H9 (cell line): ENCODE measurements around the gene SLCO4A1. TPM values are rescaled to one million over a fixed set of nuclear protein-coding genes. Genes with fewer than 3 reads are reported as not detected.

Experiments used
- DNase-seq: peaks from one replicate; pipeline ENCODE4 v3.0.0-alpha.2; 2017
- H2AFZ ChIP-seq: one replicate; pipeline ENCODE4 v1.6.1; 2013; ENCODE audit warnings: mild to moderate bottlenecking, low read length, control low read depth, moderate library complexity
- H2AK5ac ChIP-seq: 2 replicates; pipeline ENCODE4 v1.6.1; 2013; ENCODE audit warnings: low read length, control low read depth, mixed read lengths; ENCODE audit not compliant: insufficient read length
- H2BK120ac ChIP-seq: one replicate; pipeline ENCODE4 v1.6.1; 2013; ENCODE audit warnings: low read depth, mild to moderate bottlenecking, low read length, control low read depth, inconsistent platforms; ENCODE audit not compliant: poor library complexity, severe bottlenecking
- H2BK12ac ChIP-seq: 2 replicates; pipeline ENCODE4 v1.6.1; 2013; ENCODE audit warnings: low read length, control low read depth, mixed read lengths, low read depth; ENCODE audit not compliant: insufficient read length
- H2BK15ac ChIP-seq: 2 replicates; pipeline ENCODE4 v1.6.1; 2013; ENCODE audit warnings: low read depth, low read length, control low read depth
- H2BK20ac ChIP-seq: one replicate; pipeline ENCODE4 v1.6.1; 2013; ENCODE audit warnings: low read depth, mild to moderate bottlenecking, low read length, control low read depth, inconsistent platforms; ENCODE audit not compliant: poor library complexity, severe bottlenecking
- H2BK5ac ChIP-seq: 2 replicates; pipeline ENCODE4 v1.6.1; 2013; ENCODE audit warnings: low read length, control low read depth, mixed read lengths; ENCODE audit not compliant: insufficient read length
- H3K14ac ChIP-seq: 2 replicates; pipeline ENCODE4 v1.6.1; 2013; ENCODE audit warnings: low read length, control low read depth; ENCODE audit not compliant: insufficient read depth
- H3K18ac ChIP-seq: 2 replicates; pipeline ENCODE4 v1.6.1; 2013; ENCODE audit warnings: low read depth, mild to moderate bottlenecking, mixed read lengths, low read length, control low read depth; ENCODE audit not compliant: insufficient read length
- H3K23ac ChIP-seq: 2 replicates; pipeline ENCODE4 v1.6.1; 2013; ENCODE audit warnings: low read length, control low read depth, mixed read lengths, low read depth; ENCODE audit not compliant: insufficient read length
- H3K23me2 ChIP-seq: 2 replicates; pipeline ENCODE4 v1.6.1; 2013; ENCODE audit warnings: low read depth, mild to moderate bottlenecking, mixed read lengths, low read length, control low read depth; ENCODE audit not compliant: insufficient read length, poor library complexity, severe bottlenecking
- H3K27ac ChIP-seq: 2 replicates; pipeline ENCODE4 v1.5.1; 2013; ENCODE audit warnings: low read length, control low read depth, mixed read lengths, low read depth; ENCODE audit not compliant: insufficient read length
- H3K27me3 ChIP-seq: 2 replicates; pipeline ENCODE4 v1.6.1; 2013; ENCODE audit warnings: low read length, control low read depth, inconsistent platforms; ENCODE audit not compliant: insufficient read depth
- H3K4ac ChIP-seq: 2 replicates; pipeline ENCODE4 v1.6.1; 2013; ENCODE audit warnings: low read depth, mild to moderate bottlenecking, control low read depth, inconsistent platforms, low read length, moderate library complexity
- H3K4me1 ChIP-seq: 2 replicates; pipeline ENCODE4 v1.6.1; 2013; ENCODE audit warnings: low read length, control low read depth, inconsistent platforms; ENCODE audit not compliant: insufficient read depth
- H3K4me2 ChIP-seq: 2 replicates; pipeline ENCODE4 v1.6.1; 2013; ENCODE audit warnings: low read length, control low read depth, mixed read lengths; ENCODE audit not compliant: insufficient read length, insufficient read depth
- H3K56ac ChIP-seq: 2 replicates; pipeline ENCODE4 v1.6.1; 2013; ENCODE audit warnings: low read depth, mild to moderate bottlenecking, mixed read lengths, low read length, control low read depth; ENCODE audit not compliant: insufficient read length
- H3K79me1 ChIP-seq: 2 replicates; pipeline ENCODE4 v1.6.1; 2013; ENCODE audit warnings: low read depth, mild to moderate bottlenecking, moderate library complexity, low read length, control low read depth, inconsistent platforms; ENCODE audit not compliant: insufficient read depth, poor library complexity, severe bottlenecking
- H3K79me2 ChIP-seq: 2 replicates; pipeline ENCODE4 v1.6.1; 2013; ENCODE audit warnings: low read length, control low read depth, inconsistent platforms; ENCODE audit not compliant: insufficient read depth
- H3K9ac ChIP-seq: 2 replicates; pipeline ENCODE4 v1.6.1; 2013; ENCODE audit warnings: low read length, control low read depth, mixed read lengths; ENCODE audit not compliant: insufficient read length; ENCODE audit errors: extremely low read depth
- H3K9me3 ChIP-seq: one replicate; pipeline ENCODE4 v1.6.1; 2013; ENCODE audit warnings: low read depth, low read length, inconsistent platforms; ENCODE audit not compliant: control insufficient read depth
- H3T11ph ChIP-seq: one replicate; pipeline ENCODE4 v1.6.1; 2013; ENCODE audit warnings: mild to moderate bottlenecking, low read length, control low read depth, inconsistent platforms
- H4K20me1 ChIP-seq: one replicate; pipeline ENCODE4 v1.6.1; 2013; ENCODE audit not compliant: control insufficient read depth, insufficient read length, insufficient read depth
- H4K5ac ChIP-seq: 2 replicates; pipeline ENCODE4 v1.6.1; 2013; ENCODE audit warnings: low read depth, mild to moderate bottlenecking, mixed read lengths, low read length, control low read depth; ENCODE audit not compliant: insufficient read length
- H4K8ac ChIP-seq: replicated peaks from 2 replicates; pipeline ENCODE4 v1.6.1; 2013; ENCODE audit warnings: low read length, control low read depth, mixed read lengths, low read depth; ENCODE audit not compliant: insufficient read length
- H4K91ac ChIP-seq: 2 replicates; pipeline ENCODE4 v1.6.1; 2013; ENCODE audit warnings: low read depth, mild to moderate bottlenecking, moderate library complexity, mixed read lengths, low read length, control low read depth; ENCODE audit not compliant: insufficient read length
- H3K27ac Mint-ChIP-seq, 3 experiments: 2 replicates in 2 of 3; 3 replicates in 1 of 3; pipeline ENCODE4 v1.8.0; 2020 to 2021; ENCODE audit warnings: mixed read lengths in 3 of 3, mild to moderate bottlenecking in 1 of 3, moderate library complexity in 1 of 3
- H3K27me3 Mint-ChIP-seq: 2 replicates; pipeline ENCODE4 v1.8.0; 2021; ENCODE audit warnings: low read depth, mild to moderate bottlenecking, moderate library complexity, mixed read lengths
- H3K36me3 Mint-ChIP-seq, 3 experiments: 2 replicates in 2 of 3; 3 replicates in 1 of 3; pipeline ENCODE4 v1.8.0; 2020 to 2021; ENCODE audit warnings: low read depth in 3 of 3, mixed read lengths in 3 of 3; ENCODE audit not compliant: insufficient read depth in 1 of 3
- H3K4me1 Mint-ChIP-seq, 2 experiments: 2 replicates each; pipeline ENCODE4 v1.8.0; 2020; ENCODE audit warnings: mixed read lengths in 2 of 2
- H3K4me3 Mint-ChIP-seq, 2 experiments: 2 replicates in 1 of 2; 3 replicates in 1 of 2; pipeline ENCODE4 v1.8.0; 2020 to 2021; ENCODE audit warnings: mild to moderate bottlenecking in 2 of 2, mixed read lengths in 2 of 2, moderate library complexity in 1 of 2
- H3K9me3 Mint-ChIP-seq, 2 experiments: 2 replicates in 1 of 2; 3 replicates in 1 of 2; pipeline ENCODE4 v1.8.0; 2020; ENCODE audit warnings: mild to moderate bottlenecking in 2 of 2, mixed read lengths in 2 of 2, moderate library complexity in 1 of 2
- CTCF ChIP-seq: fragments of 200-600 bp; sonication (generic); conservative IDR thresholded peaks from 3 replicates; pipeline ENCODE4 v1.8.0; 2021; ENCODE audit warnings: antibody characterized with exemption, mild to moderate bottlenecking
- WGBS: extraction: QIAGEN DNeasy Blood & Tissue Kit; methylation state at CpG from one replicate; pipeline ENCODE4 v1.1.7; 2013; ENCODE audit warnings: missing lambda C conversion rate, low lambda C conversion rate, mixed read lengths; ENCODE audit not compliant: insufficient read length; ENCODE audit errors: extremely low coverage; 5-methylcytosine and 5-hydroxymethylcytosine counted together
- total RNA-seq: library from RNA; stranded (reverse); gene quantifications from 2 replicates; pipeline ENCODE4 v1.2.1, GENCODE V29; 2021

SLCO4A1 gene
- total RNA-seq, 1 experiment from 2014 or later = 9.4 TPM

DNA sequence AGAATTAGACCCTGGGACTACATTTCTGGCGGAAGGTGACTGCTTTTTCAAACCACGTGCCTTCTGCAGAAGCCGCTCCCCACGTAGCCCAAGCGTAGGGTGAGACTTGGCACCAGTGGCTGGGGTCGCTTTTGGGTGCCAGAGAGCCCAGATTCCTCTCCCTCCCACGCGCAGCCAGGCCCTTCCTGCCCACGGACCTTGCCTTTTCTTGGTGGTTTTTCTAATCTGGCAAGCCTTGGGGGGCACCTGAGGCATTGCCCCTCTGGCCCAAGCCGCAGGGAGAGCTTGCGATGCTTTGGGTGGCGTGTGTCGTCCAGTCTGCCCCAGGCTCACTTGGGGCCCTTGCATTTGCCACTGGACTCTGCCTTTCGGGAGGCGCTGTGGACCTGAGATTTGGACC lies 3.3 kb downstream of the SLCO4A1 start:
- no peak overlapping the region for H3K23ac ChIP-seq
- no peak overlapping the region for H3K56ac ChIP-seq
- Mint-ChIP-seq H3K9me3 (no peaks in the 10 kb centered on the region; a peak in 1 of 5 replicates), H3K27me3 (peaks cover 39% of the 10 kb centered on the region), H3K27ac (no peak overlapping the region; a peak in 1 of 7 replicates), H3K4me3 (no peak overlapping the region; a peak in 1 of 5 replicates), H3K36me3 (peaks cover 0 to 2% (median 2%) of the 10 kb centered on the region in 3 experiments; a peak in 1 of 7 replicates), H3K4me1 (peaks cover 6 to 22% of the 10 kb centered on the region in 2 experiments)
- H4K5ac ChIP-seq = no peak overlapping the region
- no peak overlapping the region for H2BK5ac ChIP-seq
- no peak overlapping the region for H4K91ac ChIP-seq
- H3K79me1 ChIP-seq = no peaks in the 10 kb centered on the region
- H2BK120ac ChIP-seq = no peak overlapping the region
- H4K8ac ChIP-seq = no peak overlapping the region
- H4K20me1 ChIP-seq = no peaks in the 10 kb centered on the region
- no peak overlapping the region for H3K4ac ChIP-seq
- no peak overlapping the region for H2BK15ac ChIP-seq
- peaks cover 9% of the 10 kb centered on the region; the same call in 1 of the 2 replicates for H3K27me3 ChIP-seq
- H2AFZ ChIP-seq = no peak overlapping the region
- no peak overlapping the region for H3K9ac ChIP-seq
- peaks cover 5% of the 10 kb centered on the region for H3K4me1 ChIP-seq
- H3K9me3 ChIP-seq = no peaks in the 10 kb centered on the region
- H2BK12ac ChIP-seq = no peak overlapping the region
- H2BK20ac ChIP-seq = no peak overlapping the region
- no CpG with 5 or more reads among the region's 15 CpGs for WGBS
- H3K4me2 ChIP-seq = no peak overlapping the region
- H3K14ac ChIP-seq = no peak overlapping the region
- H3K23me2 ChIP-seq = peaks cover 8% of the 10 kb centered on the region
- peaks cover 3% of the 10 kb centered on the region; the same call in 1 of the 2 replicates for H3K79me2 ChIP-seq
- TF ChIP-seq CTCF = no peak
- no peak overlapping the region for H3K18ac ChIP-seq
- H2AK5ac ChIP-seq = no peak overlapping the region
- no peak for DNase-seq
- no peak overlapping the region for H3T11ph ChIP-seq
- no peak overlapping the region for H3K27ac ChIP-seq
